ENCODE results near the gene ZNF526.

Gene ZNF526

GRCh38 chr19:42214810-42215485, 5.2 kb upstream of the ZNF526 start:
- no peak overlapping the region for H3K4me3 ChIP-seq (ENCODE audit: low read depth, low read length)
- TF ChIP-seq CTCF (IDR thresholded peaks at IDR 0.05; ENCODE audit: low read depth, low read length), result no peak

- H3K4me3 ChIP-seq (ENCODE audit: low read depth, low read length), result peak overlapping the region; percentile 96
- no peak for TF ChIP-seq CTCF (IDR thresholded peaks at IDR 0.05; ENCODE audit: low read depth, low read length)
Observed at GRCh38 chr19:42216653-42217519, 3.2 kb upstream of the ZNF526 start.

- H3K4me3 ChIP-seq (ENCODE audit: low read depth, low read length), result peak within 1 kb of the TSS; percentile 96
- TF ChIP-seq CTCF (IDR thresholded peaks at IDR 0.05; ENCODE audit: low read depth, low read length), result no peak
Observed at GRCh38 chr19:42217520-42218437, 2.3 kb upstream of the ZNF526 start, which contains the start of gene DEDD2. Gene DEDD2, minus strand, starts transcription at chr19:42217677. Its CDS starts 670 bp downstream, at chr19:42217007.

GRCh38 chr19:42220751-42221097, 612 bp downstream of the ZNF526 start:
- no peak for TF ChIP-seq CTCF (IDR thresholded peaks at IDR 0.05; ENCODE audit: low read depth, low read length)

GRCh38 chr19:42224940-42225717, 5.0 kb downstream of the ZNF526 start:
- no peak for TF ChIP-seq CTCF (IDR thresholded peaks at IDR 0.05; ENCODE audit: low read depth, low read length)
- H3K4me3 ChIP-seq (ENCODE audit: low read depth, low read length), result no peak overlapping the region

More at GRCh38 chr19:42220751-42221097, 612 bp downstream of the ZNF526 start:
- peak overlapping the region; percentile 98 for H3K4me3 ChIP-seq (ENCODE audit: low read depth, low read length)

- no peak overlapping the region for H3K4me3 ChIP-seq (ENCODE audit: low read depth, low read length)
- no peak for TF ChIP-seq CTCF (IDR thresholded peaks at IDR 0.05; ENCODE audit: low read depth, low read length)
Observed at GRCh38 chr19:42225718-42226292, 5.7 kb downstream of the ZNF526 start.

Measured in WI38 (cell line).